Astrocyte (in vitro differentiated cells and primary cell): Measurements from ENCODE around the gene CNGA1. TPM values are rescaled to one million over a fixed set of nuclear protein-coding genes. Genes with fewer than 3 reads are reported as not detected.

ENCODE experiments used
- DNase-seq: peaks from one replicate; pipeline ENCODE4 v3.0.0-alpha.2; 2010; ENCODE audit warnings: low read depth
- FAIRE-seq: peaks from 2 replicates; lab custom pipeline; 2011; peaks lifted over from hg19 to GRCh38; lab: Jason Lieb, UNC
- H2AFZ ChIP-seq: 2 replicates; pipeline ENCODE4 v1.6.0; 2012; ENCODE audit warnings: low read depth, low read length, inconsistent platforms
- H3K27ac ChIP-seq: 2 replicates; pipeline ENCODE4 v1.5.1; 2011; ENCODE audit warnings: low read depth, low read length, inconsistent platforms
- H3K27me3 ChIP-seq: 2 replicates; pipeline ENCODE4 v1.6.0; 2011; ENCODE audit warnings: low read length, inconsistent platforms; ENCODE audit not compliant: insufficient read depth
- H3K36me3 ChIP-seq: 2 replicates; pipeline ENCODE4 v1.5.1; 2011; ENCODE audit warnings: low read length, inconsistent platforms; ENCODE audit not compliant: insufficient read depth
- H3K4me1 ChIP-seq: 2 replicates; pipeline ENCODE4 v1.5.1; 2011; ENCODE audit warnings: low read length, inconsistent platforms; ENCODE audit not compliant: insufficient read depth
- H3K4me2 ChIP-seq: 2 replicates; pipeline ENCODE4 v1.6.0; 2012; ENCODE audit warnings: low read length, inconsistent platforms
- H3K4me3 ChIP-seq: 2 replicates; pipeline ENCODE4 v1.5.1; 2011; ENCODE audit warnings: low read depth, mild to moderate bottlenecking, low read length, inconsistent platforms; ENCODE audit not compliant: insufficient read depth
- H3K79me2 ChIP-seq: 2 replicates; pipeline ENCODE4 v1.6.0; 2012; ENCODE audit warnings: mild to moderate bottlenecking, low read length, inconsistent platforms; ENCODE audit not compliant: insufficient read depth
- H3K9ac ChIP-seq: 2 replicates; pipeline ENCODE4 v1.6.0; 2012; ENCODE audit warnings: mild to moderate bottlenecking, low read length, inconsistent platforms
- H3K9me3 ChIP-seq: 2 replicates; pipeline ENCODE4 v1.5.1; 2012; ENCODE audit warnings: low read depth, mild to moderate bottlenecking, low read length, inconsistent platforms; ENCODE audit not compliant: insufficient read depth
- H4K20me1 ChIP-seq: 2 replicates; pipeline ENCODE4 v1.6.0; 2012; ENCODE audit warnings: low read length, inconsistent platforms; ENCODE audit not compliant: insufficient read depth
- H3K27ac Mint-ChIP-seq: one replicate; pipeline ENCODE4 v1.8.0; 2021; ENCODE audit warnings: mild to moderate bottlenecking, mixed read lengths; ENCODE audit not compliant: unreplicated experiment
- H3K27me3 Mint-ChIP-seq: one replicate; pipeline ENCODE4 v1.8.0; 2021; ENCODE audit warnings: low read depth, mixed read lengths; ENCODE audit not compliant: unreplicated experiment
- H3K36me3 Mint-ChIP-seq: one replicate; pipeline ENCODE4 v1.8.0; 2021; ENCODE audit warnings: low read depth, mixed read lengths; ENCODE audit not compliant: unreplicated experiment
- H3K4me1 Mint-ChIP-seq: one replicate; pipeline ENCODE4 v1.8.0; 2021; ENCODE audit warnings: low read depth, mixed read lengths; ENCODE audit not compliant: unreplicated experiment
- H3K4me3 Mint-ChIP-seq: one replicate; pipeline ENCODE4 v1.8.0; 2021; ENCODE audit warnings: mild to moderate bottlenecking, moderate library complexity, mixed read lengths; ENCODE audit not compliant: unreplicated experiment
- H3K9me3 Mint-ChIP-seq: one replicate; pipeline ENCODE4 v1.8.0; 2021; ENCODE audit warnings: mild to moderate bottlenecking, mixed read lengths; ENCODE audit not compliant: unreplicated experiment
- CTCF ChIP-seq: IDR thresholded peaks from 2 replicates; pipeline ENCODE4 v1.5.1; 2011; ENCODE audit warnings: low read depth, mild to moderate bottlenecking, inconsistent platforms, low read length, moderate library complexity; ENCODE audit not compliant: insufficient read depth
- EZH2 ChIP-seq: IDR thresholded peaks from 2 replicates; pipeline ENCODE4 v1.6.1; 2012; ENCODE audit warnings: mild to moderate bottlenecking, low read length, inconsistent platforms; ENCODE audit not compliant: insufficient read depth
- total RNA-seq: library from RNA; stranded (reverse); gene quantifications from 2 replicates; pipeline ENCODE4 v1.2.1, GENCODE V29; 2021

The CNGA1 gene
- total RNA-seq, 1 donor from 2014 or later = not detected

DNA sequence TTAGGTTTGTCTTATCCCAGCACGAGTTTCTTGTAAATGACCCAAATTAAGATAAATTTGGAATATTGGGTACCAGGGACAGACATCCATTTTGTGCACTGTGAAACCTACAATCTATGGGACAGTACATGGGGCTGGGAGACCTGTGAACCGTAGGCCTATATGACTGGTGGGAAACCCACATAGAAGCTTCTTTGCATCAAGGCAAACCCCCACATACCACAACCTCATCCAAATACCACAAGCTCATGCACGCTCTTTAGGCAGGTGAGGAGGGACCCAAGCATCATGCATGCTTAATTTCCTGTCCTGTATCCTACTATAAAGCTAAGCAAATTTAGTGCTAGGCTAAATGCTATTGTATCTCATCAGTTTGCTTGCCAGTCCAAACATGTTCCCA lies 47.9 kb upstream of the CNGA1 start:
- Histone ChIP-seq H3K4me2 (no peak overlapping the region), H3K27me3 (no peaks in the 10 kb centered on the region), H3K79me2 (no peaks in the 10 kb centered on the region), H3K9me3 (no peaks in the 10 kb centered on the region), H3K4me1 (no peaks in the 10 kb centered on the region), H3K36me3 (no peaks in the 10 kb centered on the region), H4K20me1 (no peaks in the 10 kb centered on the region), H3K4me3 (no peak overlapping the region), H3K27ac (no peak overlapping the region), H2AFZ (no peak overlapping the region), H3K9ac (no peak overlapping the region)
- Mint-ChIP-seq H3K4me1 (no peaks in the 10 kb centered on the region), H3K27ac (no peak overlapping the region), H3K9me3 (peaks cover 10% of the 10 kb centered on the region), H3K36me3 (no peaks in the 10 kb centered on the region), H3K27me3 (no peaks in the 10 kb centered on the region), H3K4me3 (no peak overlapping the region)
- DNase-seq (no peak), FAIRE-seq (no peak)
- TF ChIP-seq EZH2 (no peak), CTCF (no peak)

DNA sequence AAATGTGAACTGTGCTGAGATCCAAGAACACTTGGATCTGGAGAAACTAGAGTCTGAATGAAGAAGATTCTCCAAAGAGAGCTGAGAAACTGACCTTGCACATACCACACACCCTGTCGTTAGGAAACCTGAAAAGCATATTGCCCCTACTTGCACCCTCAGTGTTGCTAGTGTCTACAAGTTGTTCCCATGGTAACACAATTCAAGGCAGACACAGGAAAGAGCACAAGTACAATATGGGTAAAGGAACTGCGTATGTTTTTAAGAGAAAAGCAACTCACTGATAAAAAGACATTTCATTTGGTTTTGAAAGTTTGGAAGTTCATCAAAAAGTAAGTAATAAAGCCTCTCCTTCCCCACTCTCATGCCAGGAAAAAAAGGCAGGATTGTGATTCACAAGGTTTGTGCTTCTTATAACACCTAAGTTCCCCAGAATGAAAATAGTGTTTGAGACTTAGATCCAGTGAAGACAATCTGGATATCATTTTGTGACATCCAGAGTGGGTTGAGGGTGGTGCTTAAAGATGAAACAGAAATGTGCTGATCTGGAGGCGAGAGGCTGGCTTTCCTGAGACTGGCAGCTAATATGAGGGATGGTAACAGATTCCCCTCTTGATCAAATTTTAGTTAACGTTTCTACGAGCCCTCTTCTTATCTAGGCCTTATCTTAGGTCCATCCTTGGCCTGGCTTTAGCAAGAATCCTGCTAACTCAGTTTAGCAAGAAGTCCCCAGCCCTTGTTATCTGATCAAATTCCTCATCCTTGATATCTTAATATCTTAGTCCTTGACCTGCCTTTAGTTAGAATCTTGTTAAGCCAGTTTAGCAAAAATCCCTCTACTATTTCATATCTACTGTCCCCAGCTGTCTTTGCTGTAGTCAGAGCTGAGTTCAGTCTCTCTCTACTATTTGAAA lies 42.4 kb upstream of the CNGA1 start:
- DNase-seq = no peak

More for the DNA sequence above, 42.4 kb upstream of the CNGA1 start:
- H3K36me3 ChIP-seq = no peaks in the 10 kb centered on the region
- H3K4me1 ChIP-seq = no peaks in the 10 kb centered on the region
- Mint-ChIP-seq H3K36me3 (no peaks in the 10 kb centered on the region), H3K4me3 (no peak overlapping the region), H3K27me3 (no peaks in the 10 kb centered on the region), H3K27ac (no peak overlapping the region), H3K9me3 (peaks cover 10% of the 10 kb centered on the region), H3K4me1 (no peaks in the 10 kb centered on the region)
- no peak overlapping the region for H2AFZ ChIP-seq
- no peaks in the 10 kb centered on the region for H3K9me3 ChIP-seq
- H3K4me2 ChIP-seq = no peak overlapping the region
- no peaks in the 10 kb centered on the region for H3K27me3 ChIP-seq
- TF ChIP-seq EZH2 = no peak
- no peak for TF ChIP-seq CTCF
- no peaks in the 10 kb centered on the region for H4K20me1 ChIP-seq
- H3K79me2 ChIP-seq = no peaks in the 10 kb centered on the region
- no peak for FAIRE-seq
- H3K9ac ChIP-seq = no peak overlapping the region
- H3K4me3 ChIP-seq = no peak overlapping the region
- H3K27ac ChIP-seq = no peak overlapping the region
